SK-N-SH treated with all-trans-retinoic acid at 6 μM for 48 hours (cell line): ENCODE data around the gene ARID5B.

Experiments
- ATAC-seq: fragments of 200-7000 bp; cut with Tn5 transposase; 3 replicates; pipeline ENCODE4 v1.9.1; 2020; ENCODE audit warnings: mild to moderate bottlenecking, moderate library complexity
- ARNTL ChIP-seq: fragments of 450-650 bp; formaldehyde crosslinking; IDR thresholded peaks from 2 replicates; pipeline ENCODE4 v1.5.0; 2020; ENCODE audit warnings: low read depth, mild to moderate bottlenecking, moderate library complexity, borderline replicate concordance
- CSDC2 ChIP-seq: fragments of 250-450 bp; sonication (Bioruptor Pico); IDR thresholded peaks from 2 replicates; pipeline ENCODE4 v1.5.0; 2020; ENCODE audit warnings: mild to moderate bottlenecking, moderate library complexity
- ESRRG ChIP-seq: fragments of 250-450 bp; sonication (Bioruptor Pico); IDR thresholded peaks from 2 replicates; pipeline ENCODE4 v1.6.1; 2021; ENCODE audit warnings: mild to moderate bottlenecking
- GLIS3 ChIP-seq: fragments of 250-450 bp; sonication (Bioruptor Pico); IDR thresholded peaks from 2 replicates; pipeline ENCODE4 v1.5.0; 2020; ENCODE audit warnings: mild to moderate bottlenecking, moderate library complexity
- ISL1 ChIP-seq: fragments of 250-450 bp; sonication (Bioruptor Pico); IDR thresholded peaks from 2 replicates; pipeline ENCODE4 v2.1.2; 2022; ENCODE audit warnings: mild to moderate bottlenecking, moderate library complexity
- OSR1 ChIP-seq: fragments of 250-450 bp; sonication (Bioruptor Pico); IDR thresholded peaks from 2 replicates; pipeline ENCODE4 v1.8.0; 2022; ENCODE audit warnings: moderate library complexity, mild to moderate bottlenecking, inconsistent platforms
- POU6F1 ChIP-seq: fragments of 250-450 bp; sonication (Bioruptor Pico); IDR thresholded peaks from 2 replicates; pipeline ENCODE4 v1.8.0; 2021; ENCODE audit warnings: low read depth, mild to moderate bottlenecking, moderate library complexity, borderline replicate concordance
- RARB ChIP-seq: fragments of 250-450 bp; sonication (Bioruptor Pico); IDR thresholded peaks from 2 replicates; pipeline ENCODE4 v1.8.0; 2021; ENCODE audit warnings: mild to moderate bottlenecking, moderate library complexity
- SNAI2 ChIP-seq: fragments of 250-450 bp; sonication (Bioruptor Pico); IDR thresholded peaks from 2 replicates; pipeline ENCODE4 v1.5.0; 2020; ENCODE audit warnings: mild to moderate bottlenecking, moderate library complexity
- TCF4 ChIP-seq: fragments of 250-450 bp; sonication (Bioruptor Pico); IDR thresholded peaks from 2 replicates; pipeline ENCODE4 v1.8.0; 2021; ENCODE audit warnings: mild to moderate bottlenecking, moderate library complexity, borderline replicate concordance
- TOX ChIP-seq: fragments of 250-450 bp; sonication (Bioruptor Pico); IDR thresholded peaks from 2 replicates; pipeline ENCODE4 v1.8.0; 2021; ENCODE audit warnings: mild to moderate bottlenecking, moderate library complexity, borderline replicate concordance
- ZC3H10 ChIP-seq: fragments of 250-450 bp; sonication (Bioruptor Pico); IDR thresholded peaks from 2 replicates; pipeline ENCODE4 v1.5.1; 2021; ENCODE audit warnings: mild to moderate bottlenecking, moderate library complexity
- ZFP3 ChIP-seq: fragments of 250-450 bp; sonication (Bioruptor Pico); IDR thresholded peaks from 2 replicates; pipeline ENCODE4 v1.5.0; 2020; ENCODE audit warnings: mild to moderate bottlenecking, moderate library complexity
- ZFP30 ChIP-seq: fragments of 450-650 bp; formaldehyde crosslinking; IDR thresholded peaks from 2 replicates; pipeline ENCODE4 v1.5.0; 2022; ENCODE audit warnings: mild to moderate bottlenecking, moderate library complexity
- ZNF565 ChIP-seq: fragments of 450-650 bp; formaldehyde crosslinking; conservative IDR thresholded peaks from 2 replicates; pipeline ENCODE4 v1.5.0; 2020; ENCODE audit warnings: low read depth, mild to moderate bottlenecking, moderate library complexity
- ZNF70 ChIP-seq: fragments of 450-650 bp; formaldehyde crosslinking; IDR thresholded peaks from 2 replicates; pipeline ENCODE4 v1.5.0; 2020; ENCODE audit warnings: mild to moderate bottlenecking, moderate library complexity
- ZNF8 ChIP-seq: fragments of 450-650 bp; formaldehyde crosslinking; IDR thresholded peaks from 2 replicates; pipeline ENCODE4 v1.5.0; 2020; ENCODE audit warnings: mild to moderate bottlenecking, moderate library complexity
- TF ChIP-seq, protein P1 (sequence below): fragments of 250-450 bp; sonication (Bioruptor Pico); IDR thresholded peaks from 2 replicates; pipeline ENCODE4 v1.8.0; 2020; ENCODE audit warnings: mild to moderate bottlenecking, moderate library complexity, borderline replicate concordance
- TF ChIP-seq, protein P2 (sequence below): fragments of 250-450 bp; sonication (Bioruptor Pico); IDR thresholded peaks from 2 replicates; pipeline ENCODE4 v1.5.1; 2021; ENCODE audit warnings: mild to moderate bottlenecking, moderate library complexity
- TF ChIP-seq, protein P3 (sequence below): fragments of 250-450 bp; sonication (Bioruptor Pico); IDR thresholded peaks from 2 replicates; pipeline ENCODE4 v1.5.1; 2020; ENCODE audit warnings: low read depth, mild to moderate bottlenecking, moderate library complexity
- TF ChIP-seq, protein P4 (sequence below): fragments of 250-450 bp; sonication (Bioruptor Pico); IDR thresholded peaks from 2 replicates; pipeline ENCODE4 v1.5.0; 2020; ENCODE audit warnings: mild to moderate bottlenecking, moderate library complexity

The ARID5B gene

GRCh38 chr10:62031507-62031906 lies 130.0 kb downstream of the ARID5B start:
- no peak for ATAC-seq
- no peak for TF ChIP-seq RARB
- TF ChIP-seq, protein P1, sequence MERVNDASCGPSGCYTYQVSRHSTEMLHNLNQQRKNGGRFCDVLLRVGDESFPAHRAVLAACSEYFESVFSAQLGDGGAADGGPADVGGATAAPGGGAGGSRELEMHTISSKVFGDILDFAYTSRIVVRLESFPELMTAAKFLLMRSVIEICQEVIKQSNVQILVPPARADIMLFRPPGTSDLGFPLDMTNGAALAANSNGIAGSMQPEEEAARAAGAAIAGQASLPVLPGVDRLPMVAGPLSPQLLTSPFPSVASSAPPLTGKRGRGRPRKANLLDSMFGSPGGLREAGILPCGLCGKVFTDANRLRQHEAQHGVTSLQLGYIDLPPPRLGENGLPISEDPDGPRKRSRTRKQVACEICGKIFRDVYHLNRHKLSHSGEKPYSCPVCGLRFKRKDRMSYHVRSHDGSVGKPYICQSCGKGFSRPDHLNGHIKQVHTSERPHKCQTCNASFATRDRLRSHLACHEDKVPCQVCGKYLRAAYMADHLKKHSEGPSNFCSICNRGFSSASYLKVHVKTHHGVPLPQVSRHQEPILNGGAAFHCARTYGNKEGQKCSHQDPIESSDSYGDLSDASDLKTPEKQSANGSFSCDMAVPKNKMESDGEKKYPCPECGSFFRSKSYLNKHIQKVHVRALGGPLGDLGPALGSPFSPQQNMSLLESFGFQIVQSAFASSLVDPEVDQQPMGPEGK (CRISPR knock-in tag), result no peak
- TF ChIP-seq ZFP3 (CRISPR knock-in tag), result no peak
- TF ChIP-seq ARNTL, result no peak
- TF ChIP-seq, protein P2, sequence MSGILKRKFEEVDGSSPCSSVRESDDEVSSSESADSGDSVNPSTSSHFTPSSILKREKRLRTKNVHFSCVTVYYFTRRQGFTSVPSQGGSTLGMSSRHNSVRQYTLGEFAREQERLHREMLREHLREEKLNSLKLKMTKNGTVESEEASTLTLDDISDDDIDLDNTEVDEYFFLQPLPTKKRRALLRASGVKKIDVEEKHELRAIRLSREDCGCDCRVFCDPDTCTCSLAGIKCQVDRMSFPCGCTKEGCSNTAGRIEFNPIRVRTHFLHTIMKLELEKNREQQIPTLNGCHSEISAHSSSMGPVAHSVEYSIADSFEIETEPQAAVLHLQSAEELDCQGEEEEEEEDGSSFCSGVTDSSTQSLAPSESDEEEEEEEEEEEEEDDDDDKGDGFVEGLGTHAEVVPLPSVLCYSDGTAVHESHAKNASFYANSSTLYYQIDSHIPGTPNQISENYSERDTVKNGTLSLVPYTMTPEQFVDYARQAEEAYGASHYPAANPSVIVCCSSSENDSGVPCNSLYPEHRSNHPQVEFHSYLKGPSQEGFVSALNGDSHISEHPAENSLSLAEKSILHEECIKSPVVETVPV (CRISPR knock-in tag), result no peak
- TF ChIP-seq OSR1, result no peak
- TF ChIP-seq ZC3H10, result no peak
- no peak for TF ChIP-seq ZNF565 (CRISPR knock-in tag)
- no peak for TF ChIP-seq ZFP30 (CRISPR knock-in tag)
- no peak for TF ChIP-seq SNAI2 (CRISPR knock-in tag)
- TF ChIP-seq ZNF8 (CRISPR knock-in tag), result no peak
- TF ChIP-seq TCF4 (CRISPR knock-in tag), result no peak
- TF ChIP-seq ISL1 (CRISPR knock-in tag), result no peak
- TF ChIP-seq, all 23 proteins: peak for 0

DNA sequence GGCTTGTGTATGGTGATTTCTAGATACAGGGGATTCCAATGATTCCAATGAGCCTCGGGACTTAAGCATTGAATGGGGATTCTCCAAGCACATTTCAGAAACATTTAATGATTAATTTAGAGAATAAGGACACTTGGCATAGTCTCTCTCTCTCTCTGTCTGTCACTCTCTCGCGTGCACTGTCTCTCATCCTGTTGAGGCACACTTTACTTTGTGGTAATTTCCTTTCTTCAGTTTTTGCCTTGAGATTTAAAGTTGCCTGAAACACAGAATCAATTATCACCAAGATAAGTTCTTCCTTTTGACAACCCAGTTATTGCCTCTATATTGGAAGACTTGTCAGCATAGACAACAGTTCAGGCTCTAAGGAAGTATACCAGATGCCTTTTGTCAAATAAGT lies 131.6 kb downstream of the ARID5B start:
- ATAC-seq, result no peak
- TF ChIP-seq POU6F1 (CRISPR knock-in tag), result no peak

DNA sequence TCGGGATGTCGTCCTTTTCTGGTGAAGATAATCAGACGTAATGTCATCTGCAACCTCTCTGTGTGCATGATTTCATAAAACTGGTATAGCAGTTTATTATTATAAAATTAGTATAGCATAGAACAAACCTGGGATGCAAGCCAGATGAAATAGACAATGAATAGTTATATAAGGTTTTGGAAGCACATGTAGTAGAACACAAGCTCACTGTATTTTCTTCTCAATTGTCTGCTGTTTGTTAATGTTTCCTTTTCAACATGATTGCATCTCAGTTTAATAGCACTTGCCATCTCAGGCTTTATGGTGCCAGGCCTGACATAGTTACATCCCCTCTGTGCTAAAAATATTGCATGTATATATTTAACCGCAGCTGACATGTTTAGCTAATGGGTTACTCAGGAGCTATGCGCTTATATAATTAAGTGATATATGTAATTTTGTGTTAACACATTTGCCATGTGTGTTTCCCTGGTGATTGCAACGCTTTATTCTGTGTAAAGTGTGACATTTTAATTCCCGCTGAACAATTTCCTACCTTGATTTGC lies 132.7 kb downstream of the ARID5B start:
- ATAC-seq, result no peak
- no peak for TF ChIP-seq TOX (CRISPR knock-in tag)
- no peak for TF ChIP-seq CSDC2 (CRISPR knock-in tag)
- TF ChIP-seq, protein P3, sequence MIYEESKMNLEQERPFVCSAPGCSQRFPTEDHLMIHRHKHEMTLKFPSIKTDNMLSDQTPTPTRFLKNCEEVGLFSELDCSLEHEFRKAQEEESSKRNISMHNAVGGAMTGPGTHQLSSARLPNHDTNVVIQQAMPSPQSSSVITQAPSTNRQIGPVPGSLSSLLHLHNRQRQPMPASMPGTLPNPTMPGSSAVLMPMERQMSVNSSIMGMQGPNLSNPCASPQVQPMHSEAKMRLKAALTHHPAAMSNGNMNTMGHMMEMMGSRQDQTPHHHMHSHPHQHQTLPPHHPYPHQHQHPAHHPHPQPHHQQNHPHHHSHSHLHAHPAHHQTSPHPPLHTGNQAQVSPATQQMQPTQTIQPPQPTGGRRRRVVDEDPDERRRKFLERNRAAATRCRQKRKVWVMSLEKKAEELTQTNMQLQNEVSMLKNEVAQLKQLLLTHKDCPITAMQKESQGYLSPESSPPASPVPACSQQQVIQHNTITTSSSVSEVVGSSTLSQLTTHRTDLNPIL (CRISPR knock-in tag), result no peak
- TF ChIP-seq OSR1, result no peak
- TF ChIP-seq, protein P4, sequence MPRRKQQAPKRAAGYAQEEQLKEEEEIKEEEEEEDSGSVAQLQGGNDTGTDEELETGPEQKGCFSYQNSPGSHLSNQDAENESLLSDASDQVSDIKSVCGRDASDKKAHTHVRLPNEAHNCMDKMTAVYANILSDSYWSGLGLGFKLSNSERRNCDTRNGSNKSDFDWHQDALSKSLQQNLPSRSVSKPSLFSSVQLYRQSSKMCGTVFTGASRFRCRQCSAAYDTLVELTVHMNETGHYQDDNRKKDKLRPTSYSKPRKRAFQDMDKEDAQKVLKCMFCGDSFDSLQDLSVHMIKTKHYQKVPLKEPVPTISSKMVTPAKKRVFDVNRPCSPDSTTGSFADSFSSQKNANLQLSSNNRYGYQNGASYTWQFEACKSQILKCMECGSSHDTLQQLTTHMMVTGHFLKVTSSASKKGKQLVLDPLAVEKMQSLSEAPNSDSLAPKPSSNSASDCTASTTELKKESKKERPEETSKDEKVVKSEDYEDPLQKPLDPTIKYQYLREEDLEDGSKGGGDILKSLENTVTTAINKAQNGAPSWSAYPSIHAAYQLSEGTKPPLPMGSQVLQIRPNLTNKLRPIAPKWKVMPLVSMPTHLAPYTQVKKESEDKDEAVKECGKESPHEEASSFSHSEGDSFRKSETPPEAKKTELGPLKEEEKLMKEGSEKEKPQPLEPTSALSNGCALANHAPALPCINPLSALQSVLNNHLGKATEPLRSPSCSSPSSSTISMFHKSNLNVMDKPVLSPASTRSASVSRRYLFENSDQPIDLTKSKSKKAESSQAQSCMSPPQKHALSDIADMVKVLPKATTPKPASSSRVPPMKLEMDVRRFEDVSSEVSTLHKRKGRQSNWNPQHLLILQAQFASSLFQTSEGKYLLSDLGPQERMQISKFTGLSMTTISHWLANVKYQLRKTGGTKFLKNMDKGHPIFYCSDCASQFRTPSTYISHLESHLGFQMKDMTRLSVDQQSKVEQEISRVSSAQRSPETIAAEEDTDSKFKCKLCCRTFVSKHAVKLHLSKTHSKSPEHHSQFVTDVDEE (CRISPR knock-in tag), result no peak
- TF ChIP-seq POU6F1 (CRISPR knock-in tag), result no peak
- TF ChIP-seq ZNF8 (CRISPR knock-in tag), result no peak
- TF ChIP-seq ZC3H10, result no peak
- TF ChIP-seq ZNF70 (CRISPR knock-in tag), result no peak
- no peak for TF ChIP-seq RARB
- TF ChIP-seq ESRRG, result no peak
- no peak for TF ChIP-seq ZNF565 (CRISPR knock-in tag)
- no peak for TF ChIP-seq ZFP30 (CRISPR knock-in tag)
- TF ChIP-seq ARNTL, result no peak
- no peak for TF ChIP-seq GLIS3 (CRISPR knock-in tag)
- no peak for TF ChIP-seq ZFP3 (CRISPR knock-in tag)
- TF ChIP-seq, protein P1 (CRISPR knock-in tag), result no peak
- TF ChIP-seq, protein P2 (CRISPR knock-in tag), result no peak
- TF ChIP-seq, all 23 proteins: peak for 0
